Keratinocyte (primary cell): ENCODE measurements around the gene ACSL4. TPM values are rescaled to one million over a fixed set of nuclear protein-coding genes. Genes with fewer than 3 reads are reported as not detected.
A peak's percentile ranks its signal among the peaks of the same experiment; 100 is the strongest.

Source experiments
- DNase-seq: peaks from one replicate; pipeline ENCODE4 v3.0.0-alpha.2; 2011; ENCODE audit warnings: low read depth, missing footprints, low spot score
- FAIRE-seq: peaks from 2 replicates; lab custom pipeline; 2011; peaks lifted over from hg19 to GRCh38; lab: Jason Lieb, UNC
- H2AFZ ChIP-seq: 2 replicates; pipeline ENCODE4 v1.6.0; 2012; ENCODE audit warnings: low read length, control low read depth, inconsistent platforms; ENCODE audit not compliant: control insufficient read depth
- H3K27ac ChIP-seq: 2 replicates; pipeline ENCODE4 v1.5.1; 2011; ENCODE audit warnings: low read length; ENCODE audit not compliant: control insufficient read depth, insufficient read depth
- H3K27me3 ChIP-seq: 3 replicates; pipeline ENCODE4 v1.6.0; 2011; ENCODE audit warnings: low read length; ENCODE audit not compliant: control insufficient read depth, insufficient read depth; ENCODE audit errors: extremely low read depth
- H3K36me3 ChIP-seq, 2 experiments: 2 replicates in 1 of 2; 3 replicates in 1 of 2; pipeline ENCODE4 v1.5.1; 2011; ENCODE audit warnings: low read length in 2 of 2, mild to moderate bottlenecking in 1 of 2; ENCODE audit not compliant: control insufficient read depth in 2 of 2, insufficient read depth in 2 of 2; ENCODE audit errors: extremely low read depth in 1 of 2
- H3K4me1 ChIP-seq: 3 replicates; pipeline ENCODE4 v1.5.1; 2011; ENCODE audit warnings: low read length; ENCODE audit not compliant: control insufficient read depth, insufficient read depth; ENCODE audit errors: extremely low read depth
- H3K4me2 ChIP-seq: 3 replicates; pipeline ENCODE4 v1.6.0; 2011; ENCODE audit warnings: low read depth, low read length; ENCODE audit not compliant: control insufficient read depth, insufficient read depth; ENCODE audit errors: extremely low read depth
- H3K4me3 ChIP-seq, 3 experiments: fragments of 200-600 bp in 1 of 3; sonication (generic) in 1 of 3; 2 replicates in 2 of 3; 3 replicates in 1 of 3; pipeline ENCODE4 v1.5.1; 2011 to 2016; ENCODE audit warnings: low read length in 3 of 3, mild to moderate bottlenecking in 3 of 3, control low read depth in 2 of 3, inconsistent platforms in 1 of 3, low read depth in 1 of 3, mixed read lengths in 1 of 3, mixed run types in 1 of 3, moderate library complexity in 1 of 3; ENCODE audit not compliant: control insufficient read depth in 2 of 3, insufficient read depth in 2 of 3; ENCODE audit errors: extremely low read depth in 1 of 3
- H3K79me2 ChIP-seq: 2 replicates; pipeline ENCODE4 v1.6.0; 2012; ENCODE audit warnings: low read length; ENCODE audit not compliant: control insufficient read depth, insufficient read depth
- H3K9ac ChIP-seq: 3 replicates; pipeline ENCODE4 v1.6.0; 2011; ENCODE audit warnings: low read length; ENCODE audit not compliant: control insufficient read depth, insufficient read depth; ENCODE audit errors: extremely low read depth
- H3K9me1 ChIP-seq: 3 replicates; pipeline ENCODE4 v1.6.0; 2011; ENCODE audit warnings: low read length; ENCODE audit not compliant: control insufficient read depth, insufficient read depth; ENCODE audit errors: extremely low read depth
- H3K9me3 ChIP-seq: 2 replicates; pipeline ENCODE4 v1.5.1; 2012; ENCODE audit warnings: low read depth, low read length; ENCODE audit not compliant: control insufficient read depth
- H4K20me1 ChIP-seq: 3 replicates; pipeline ENCODE4 v1.6.0; 2011; ENCODE audit warnings: low read length; ENCODE audit not compliant: control insufficient read depth, insufficient read depth; ENCODE audit errors: extremely low read depth
- EZH2 ChIP-seq: IDR thresholded peaks from one replicate; pipeline ENCODE4 v1.6.1; 2012; ENCODE audit warnings: inconsistent platforms, mild to moderate bottlenecking, low read length, moderate library complexity
- dilution Hi-C: fragments of 300-500 bp; cut with MboI; formaldehyde crosslinking; loops from one replicate; pipeline ENCODE4 v1.7.0; 2020; ENCODE audit warnings: low sequenced_read_pairs; ENCODE audit not compliant: extremely low pct_ligation_motif_present
- polyA plus RNA-seq, 5 experiments: library from polyadenylated mRNA; depleted of rRNA in 3 of 5; stranded (reverse) in 3 of 5; stranded (forward) in 1 of 5; unstranded in 1 of 5; fragments of >200 nt; gene quantifications; 1 replicate in 1 of 5; 2 replicates in 3 of 5; 3 replicates in 1 of 5; pipeline versions ENCODE4 v1.2.1 to v1.2.3, GENCODE V29; 2011 to 2012; ENCODE audit warnings: missing spikeins in 2 of 5, low read depth in 1 of 5, low replicate concordance in 1 of 5
- TF ChIP-seq, protein P1 (sequence below), 3 experiments: IDR thresholded peaks in 1 of 3; conservative IDR thresholded peaks in 1 of 3; optimal IDR thresholded peaks in 1 of 3; 2 replicates in 2 of 3; 3 replicates in 1 of 3; pipeline versions ENCODE3 to v1.5.1; 2011; ENCODE audit warnings: low read length in 3 of 3, mild to moderate bottlenecking in 3 of 3, moderate library complexity in 2 of 3, control low read depth in 1 of 3, inconsistent platforms in 1 of 3; ENCODE audit not compliant: insufficient read depth in 2 of 3; ENCODE audit errors: extremely low read depth in 1 of 3

The ACSL4 gene
- polyA plus RNA-seq, 1 donor (not counting 4 experiments of a cell fraction or from before 2014, with no cell fraction given) = 78.3 TPM

DNA sequence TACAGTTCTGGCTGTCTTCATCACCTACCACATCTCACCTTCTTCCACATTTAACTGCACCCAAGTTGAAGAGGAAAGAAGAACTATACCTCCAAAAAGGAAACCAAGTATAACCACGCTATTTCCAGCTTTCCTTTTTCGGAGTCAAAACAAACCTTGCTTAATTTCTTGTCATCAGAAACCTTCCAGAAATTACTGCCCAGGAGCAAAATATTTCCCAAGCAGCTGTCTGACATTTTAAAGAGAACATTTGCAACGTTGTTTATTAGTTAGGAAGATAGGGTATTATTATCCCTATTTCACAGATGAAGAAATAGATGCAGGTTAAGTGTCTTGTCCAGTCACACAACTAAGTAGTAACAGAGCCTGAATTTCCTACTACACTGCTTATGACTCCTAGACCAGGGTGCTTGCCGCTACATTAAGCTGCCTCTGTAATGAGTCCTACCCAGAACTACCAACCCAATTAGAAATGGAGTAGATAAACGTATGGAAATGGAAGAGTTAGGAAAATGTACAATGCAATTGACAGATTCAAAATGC, 2.2 kb upstream of the ACSL4 start:
- peak overlapping the region; percentile 30 for H2AFZ ChIP-seq
- no peak overlapping the region for H3K4me3 ChIP-seq
- peaks cover 8% of the 10 kb centered on the region for H3K4me1 ChIP-seq
- peaks cover 26% of the 10 kb centered on the region for H3K79me2 ChIP-seq
- no peak overlapping the region for H3K27ac ChIP-seq
- H4K20me1 ChIP-seq = no peaks in the 10 kb centered on the region
- no peaks in the 10 kb centered on the region for H3K27me3 ChIP-seq
- no peak for DNase-seq
- no peaks in the 10 kb centered on the region for H3K9me3 ChIP-seq
- peak overlapping the region; percentile 73 for H3K4me2 ChIP-seq
- TF ChIP-seq, protein P1, sequence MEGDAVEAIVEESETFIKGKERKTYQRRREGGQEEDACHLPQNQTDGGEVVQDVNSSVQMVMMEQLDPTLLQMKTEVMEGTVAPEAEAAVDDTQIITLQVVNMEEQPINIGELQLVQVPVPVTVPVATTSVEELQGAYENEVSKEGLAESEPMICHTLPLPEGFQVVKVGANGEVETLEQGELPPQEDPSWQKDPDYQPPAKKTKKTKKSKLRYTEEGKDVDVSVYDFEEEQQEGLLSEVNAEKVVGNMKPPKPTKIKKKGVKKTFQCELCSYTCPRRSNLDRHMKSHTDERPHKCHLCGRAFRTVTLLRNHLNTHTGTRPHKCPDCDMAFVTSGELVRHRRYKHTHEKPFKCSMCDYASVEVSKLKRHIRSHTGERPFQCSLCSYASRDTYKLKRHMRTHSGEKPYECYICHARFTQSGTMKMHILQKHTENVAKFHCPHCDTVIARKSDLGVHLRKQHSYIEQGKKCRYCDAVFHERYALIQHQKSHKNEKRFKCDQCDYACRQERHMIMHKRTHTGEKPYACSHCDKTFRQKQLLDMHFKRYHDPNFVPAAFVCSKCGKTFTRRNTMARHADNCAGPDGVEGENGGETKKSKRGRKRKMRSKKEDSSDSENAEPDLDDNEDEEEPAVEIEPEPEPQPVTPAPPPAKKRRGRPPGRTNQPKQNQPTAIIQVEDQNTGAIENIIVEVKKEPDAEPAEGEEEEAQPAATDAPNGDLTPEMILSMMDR (optimal IDR thresholded peaks at IDR 0.05 in 1 of 3, IDR thresholded peaks at IDR 0.05 in 1 of 3, conservative IDR thresholded peaks at IDR 0.05 in 1 of 3; ENCODE audit: extremely low read depth in 1 of 3, insufficient read depth in 2 of 3, low read length in 3 of 3) = no peak
- TF ChIP-seq EZH2 = no peak
- no peaks in the 10 kb centered on the region for H3K36me3 ChIP-seq
- FAIRE-seq = no peak
- H3K9me1 ChIP-seq = no peaks in the 10 kb centered on the region
- dilution Hi-C loops = no loop called here
- no peak overlapping the region for H3K9ac ChIP-seq

DNA sequence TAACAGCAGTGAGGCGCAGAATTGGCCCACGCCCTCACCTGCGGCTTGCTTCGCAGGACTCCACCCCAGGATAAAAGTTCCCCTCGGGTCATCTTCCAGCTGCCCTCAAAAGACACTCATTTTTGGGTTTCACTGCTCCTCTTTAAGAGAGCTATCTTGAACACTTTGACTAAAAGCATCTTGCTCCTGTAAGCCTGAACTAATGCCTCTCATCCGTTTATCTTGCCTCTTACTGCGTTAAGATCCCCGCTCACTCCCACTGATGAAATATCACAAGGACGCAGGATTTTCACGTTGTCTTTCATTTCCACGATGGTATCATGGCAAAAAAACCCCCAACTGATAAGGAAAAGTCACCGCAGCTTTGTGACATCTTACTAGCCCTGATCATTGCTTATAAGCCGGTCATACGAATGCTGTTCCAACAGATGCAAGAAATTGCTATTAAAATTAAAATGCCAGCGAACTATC, 591 bp upstream of the ACSL4 start:
- H3K27ac ChIP-seq = peak overlapping the region; percentile 58
- peak; percentile 71 for FAIRE-seq
- dilution Hi-C loops = no loop called here
- no peaks in the 10 kb centered on the region for H3K9me3 ChIP-seq
- H3K9me1 ChIP-seq = no peaks in the 10 kb centered on the region
- peak overlapping the region; percentile 58 for H3K9ac ChIP-seq
- DNase-seq = no peak
- TF ChIP-seq, protein P1 (optimal IDR thresholded peaks at IDR 0.05 in 1 of 3, IDR thresholded peaks at IDR 0.05 in 1 of 3, conservative IDR thresholded peaks at IDR 0.05 in 1 of 3; ENCODE audit: extremely low read depth in 1 of 3, insufficient read depth in 2 of 3, low read length in 3 of 3) = no peak
- no peak for TF ChIP-seq EZH2
- no peaks in the 10 kb centered on the region for H3K36me3 ChIP-seq
- H3K4me1 ChIP-seq = peaks cover 6% of the 10 kb centered on the region
- peak overlapping the region; percentile 41 to 67 (median 60) for H3K4me3 ChIP-seq
- no peaks in the 10 kb centered on the region for H4K20me1 ChIP-seq
- peak overlapping the region; percentile 84 for H3K4me2 ChIP-seq
- peak overlapping the region; percentile 69 for H2AFZ ChIP-seq
- H3K27me3 ChIP-seq = no peaks in the 10 kb centered on the region
- peaks cover 41% of the 10 kb centered on the region for H3K79me2 ChIP-seq
